DMS53 treated with DMSO at 0.1 percent for 48 hours (cell line): ENCODE data around the gene KBTBD4.
"Not testable (repeated sequence)": the region's sequence is repeated elsewhere in the genome, so short reads cannot be mapped to it uniquely, and the experiment has no call there.

Experiments used
- DNase-seq: peaks from one replicate; lab custom pipeline; 2025; ENCODE audit not compliant: unreplicated experiment; lab: John Stamatoyannopoulos, UW

KBTBD4 gene

DNA sequence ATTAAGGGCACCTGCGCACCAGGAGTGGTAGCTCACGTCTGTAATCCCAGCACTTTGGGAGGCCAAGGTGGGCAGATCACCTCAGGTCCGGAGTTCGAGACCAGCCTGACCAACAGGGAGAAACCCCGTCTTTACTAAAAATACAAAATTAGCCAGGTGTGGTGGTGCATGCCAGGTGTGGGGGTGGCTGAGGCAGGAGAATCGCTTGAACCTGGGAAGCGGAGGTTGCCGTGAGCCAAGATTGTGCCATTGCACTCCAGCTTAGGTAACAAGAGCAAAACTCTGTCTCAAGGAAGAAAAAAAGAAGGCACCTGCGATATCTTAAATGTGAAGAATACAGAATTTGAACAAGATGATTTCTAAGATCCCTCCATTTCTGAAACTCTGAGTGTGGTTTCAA, 52.7 kb downstream of the KBTBD4 start:
- not testable (repeated sequence) for DNase-seq

DNA sequence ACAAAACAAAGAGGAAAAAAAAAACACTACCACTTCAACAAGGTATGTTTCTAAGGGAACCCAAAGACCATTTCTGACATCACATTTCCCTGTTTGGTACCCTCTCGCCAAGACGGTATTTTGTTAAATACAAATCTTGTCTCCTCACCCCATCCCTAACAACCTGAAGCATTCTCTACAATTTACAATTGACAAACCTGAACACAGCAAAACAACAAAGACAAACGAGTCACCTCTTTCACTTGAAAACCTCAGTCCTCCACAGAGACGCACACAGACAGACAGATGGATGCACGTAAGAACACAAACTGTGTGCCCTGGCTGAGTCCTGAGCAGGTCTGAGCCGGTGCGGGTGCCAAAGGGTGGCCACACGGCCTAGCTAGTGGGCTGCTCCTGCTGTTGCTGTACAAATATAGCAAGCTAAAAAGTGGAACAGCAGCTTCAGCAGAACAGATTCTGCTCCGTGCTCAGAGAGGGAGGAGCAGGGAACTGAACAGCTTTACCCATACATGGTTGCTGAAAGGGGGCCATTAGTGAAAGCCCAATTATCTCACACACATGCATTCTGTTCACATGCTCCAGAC, 54.4 kb downstream of the KBTBD4 start:
- peak; percentile 17 for DNase-seq

DNA sequence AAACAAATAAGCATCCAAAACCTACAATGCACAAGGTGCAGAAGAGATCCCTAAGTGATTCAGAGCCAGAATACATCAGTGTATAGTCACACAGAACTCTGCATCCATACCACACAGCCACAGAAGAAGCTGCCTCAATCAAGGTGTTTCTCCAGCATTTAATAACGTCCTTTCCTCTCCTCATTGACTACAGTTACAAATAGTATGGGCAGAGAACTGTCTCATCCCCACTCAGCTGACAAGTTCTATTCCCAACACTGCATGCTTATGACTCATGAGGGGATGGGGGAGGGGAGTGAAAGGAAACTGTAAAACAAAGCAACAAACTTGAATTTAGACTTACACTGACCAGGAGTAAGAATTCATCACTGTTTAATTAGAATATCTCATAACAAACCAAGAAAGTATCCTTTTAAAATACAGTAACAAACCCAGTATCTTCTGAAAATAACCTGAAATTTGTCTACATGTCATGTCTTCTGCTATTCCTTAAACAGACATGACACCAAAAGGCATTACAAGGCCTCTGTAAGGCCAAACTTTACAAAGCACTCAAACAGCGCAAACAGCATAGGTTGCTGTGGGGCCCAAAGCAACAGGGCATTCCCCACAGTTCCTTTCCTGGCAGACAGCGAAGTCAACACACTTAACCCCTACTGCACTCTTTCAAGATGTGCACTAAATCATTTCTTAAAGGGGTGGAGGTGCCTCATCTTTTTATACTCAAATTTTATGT, 55.1 kb downstream of the KBTBD4 start:
- peak; percentile 24 for DNase-seq
